GM23248 (cell line): ENCODE measurements around the gene PAM.

Experiments
- EZH2 ChIP-seq: fragments of 200-600 bp; sonication (generic); IDR thresholded peaks from 2 replicates; pipeline ENCODE4 v1.6.1; 2018; ENCODE audit warnings: antibody characterized with exemption, mild to moderate bottlenecking; ENCODE audit not compliant: insufficient read depth, poor library complexity, severe bottlenecking
- EZH2phosphoT487 ChIP-seq: fragments of 200-600 bp; sonication (generic); IDR thresholded peaks from 2 replicates; pipeline ENCODE4 v1.6.1; 2018; ENCODE audit warnings: antibody characterized with exemption, moderate library complexity, mild to moderate bottlenecking, low read depth; ENCODE audit not compliant: insufficient read depth

DNA sequence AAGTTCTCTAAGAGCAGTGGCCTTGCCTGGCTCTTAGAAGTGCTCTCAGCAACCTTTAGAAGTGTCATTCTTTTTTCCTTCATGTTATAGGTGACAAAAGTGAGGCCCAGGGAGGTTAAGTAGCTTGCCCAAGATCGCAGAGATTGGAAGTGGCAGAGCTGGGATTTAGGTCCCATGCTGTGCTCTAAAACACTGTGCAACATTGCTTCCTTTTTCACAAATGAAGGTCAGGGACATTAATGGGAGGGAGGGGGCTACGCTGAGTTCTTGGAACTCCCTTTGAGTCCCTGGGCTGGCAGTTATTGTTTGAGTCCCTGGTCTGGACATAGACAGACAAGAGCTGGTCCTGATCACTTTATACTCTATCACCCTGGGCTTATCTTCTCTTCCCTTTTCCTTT is 45.3 kb downstream of the PAM start:
- TF ChIP-seq EZH2phosphoT487, result no peak
- TF ChIP-seq EZH2, result no peak
